GM12892 (cell line): ENCODE measurements around the gene NCOA1.

Experiments used
- POLR2A ChIP-seq: IDR thresholded peaks from 2 replicates; pipeline ENCODE4 v1.6.1; 2011; ENCODE audit warnings: low read depth, low read length, control low read depth
- POLR2AphosphoS5 ChIP-seq: IDR thresholded peaks from 2 replicates; pipeline ENCODE4 v1.6.1; 2011; ENCODE audit warnings: low read depth, low read length, control low read depth

DNA sequence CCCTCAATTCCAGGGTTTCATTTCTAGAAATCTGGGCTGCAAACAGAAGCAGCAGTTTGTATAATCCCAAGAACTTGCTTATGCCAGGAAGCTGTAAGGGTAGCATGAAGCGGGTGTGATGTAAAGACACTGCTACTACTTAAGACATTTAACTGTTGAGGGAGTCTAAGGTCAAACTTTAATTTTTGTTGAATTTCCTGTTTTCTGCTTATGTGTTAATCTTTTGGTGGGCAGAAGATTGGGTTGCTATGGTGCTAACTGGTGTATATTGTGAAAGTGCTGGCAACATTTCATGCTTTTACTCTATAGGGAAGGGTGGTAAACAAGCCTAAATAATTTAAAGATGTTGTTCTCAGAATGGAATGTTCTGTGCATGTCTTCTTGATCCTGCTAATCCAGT is 2.7 kb downstream of the NCOA1 start:
- TF ChIP-seq POLR2AphosphoS5 (no peak), POLR2A (no peak)
